Neural progenitor cell (in vitro differentiated cells): ENCODE data around the gene PWWP2A. TPM values are rescaled to one million over a fixed set of nuclear protein-coding genes. Genes with fewer than 3 reads are reported as not detected.
"Not testable (repeated sequence)": the region's sequence is repeated elsewhere in the genome, so short reads cannot be mapped to it uniquely, and the experiment has no call there.

Experiments
- DNase-seq: peaks from one replicate; pipeline ENCODE4 v3.0.0-alpha.2; 2016; ENCODE audit warnings: low spot score
- H2AFZ ChIP-seq: fragments of 200-600 bp; sonication (generic); replicated peaks from 2 replicates; pipeline ENCODE4 v1.6.1; 2016; ENCODE audit warnings: antibody characterized with exemption
- H3F3A ChIP-seq: fragments of 200-600 bp; sonication (generic); 2 replicates; pipeline ENCODE4 v1.6.1; 2016; ENCODE audit warnings: antibody characterized with exemption, low read depth
- H3K27ac ChIP-seq: fragments of 200-600 bp; sonication (generic); 2 replicates; pipeline ENCODE4 v1.5.1; 2016; ENCODE audit warnings: mild to moderate bottlenecking
- H3K27me3 ChIP-seq: fragments of 200-600 bp; sonication (generic); 2 replicates; pipeline ENCODE4 v1.6.1; 2016; ENCODE audit warnings: mild to moderate bottlenecking, moderate library complexity
- H3K36me3 ChIP-seq: fragments of 200-600 bp; sonication (generic); 2 replicates; pipeline ENCODE4 v1.5.1; 2016
- H3K4me1 ChIP-seq: fragments of 200-600 bp; sonication (generic); 2 replicates; pipeline ENCODE4 v1.6.1; 2016; ENCODE audit warnings: mixed run types
- H3K4me2 ChIP-seq: fragments of 200-600 bp; sonication (generic); 2 replicates; pipeline ENCODE4 v1.6.1; 2016
- H3K4me3 ChIP-seq: fragments of 200-600 bp; sonication (generic); 2 replicates; pipeline ENCODE4 v1.5.1; 2016
- H3K79me2 ChIP-seq: fragments of 200-600 bp; sonication (generic); 2 replicates; pipeline ENCODE4 v1.6.1; 2016; ENCODE audit warnings: low read depth
- H3K9ac ChIP-seq: fragments of 200-600 bp; sonication (generic); 2 replicates; pipeline ENCODE4 v1.6.1; 2016
- H3K9me3 ChIP-seq: fragments of 200-600 bp; sonication (generic); 2 replicates; pipeline ENCODE4 v1.5.1; 2016; ENCODE audit warnings: low read depth
- H4K20me1 ChIP-seq: fragments of 200-600 bp; sonication (generic); 2 replicates; pipeline ENCODE4 v1.6.1; 2016; ENCODE audit warnings: low read depth
- H3K27ac Mint-ChIP-seq: 3 replicates; pipeline ENCODE4 v1.8.0; 2021; ENCODE audit warnings: mixed read lengths
- H3K27me3 Mint-ChIP-seq: 2 replicates; pipeline ENCODE4 v1.8.0; 2022; ENCODE audit warnings: low read depth, mild to moderate bottlenecking, inconsistent platforms, moderate library complexity, mixed read lengths; ENCODE audit not compliant: insufficient read depth
- H3K36me3 Mint-ChIP-seq: 3 replicates; pipeline ENCODE4 v1.8.0; 2021; ENCODE audit warnings: mixed read lengths
- H3K4me1 Mint-ChIP-seq: 3 replicates; pipeline ENCODE4 v1.8.0; 2021; ENCODE audit warnings: mixed read lengths
- H3K4me3 Mint-ChIP-seq: 3 replicates; pipeline ENCODE4 v1.8.0; 2021; ENCODE audit warnings: mild to moderate bottlenecking, moderate library complexity, mixed read lengths
- H3K9me3 Mint-ChIP-seq: 3 replicates; pipeline ENCODE4 v1.8.0; 2020; ENCODE audit warnings: mixed read lengths
- CTCF ChIP-seq: fragments of 200-600 bp; sonication (generic); IDR thresholded peaks from 2 replicates; pipeline ENCODE4 v1.5.1; 2017; ENCODE audit warnings: antibody characterized with exemption, mild to moderate bottlenecking
- EZH2 ChIP-seq: fragments of 200-600 bp; sonication (generic); IDR thresholded peaks from 2 replicates; pipeline ENCODE4 v1.6.1; 2017; ENCODE audit warnings: antibody characterized with exemption, mild to moderate bottlenecking, moderate library complexity
- EZH2phosphoT487 ChIP-seq: fragments of 200-600 bp; sonication (generic); IDR thresholded peaks from 2 replicates; pipeline ENCODE4 v1.6.1; 2017; ENCODE audit warnings: antibody characterized with exemption
- total RNA-seq: library from RNA; depleted of rRNA; stranded (reverse); fragments of >200 nt; gene quantifications from 2 replicates; pipeline ENCODE4 v1.2.3, GENCODE V29; 2015; ENCODE audit warnings: low replicate concordance

The PWWP2A gene
- total RNA-seq, 1 donor from 2014 or later, result 49.0 TPM

GRCh38 chr5:160161626-160162025 is 42.4 kb upstream of the PWWP2A start:
- peaks cover 33% of the 10 kb centered on the region for H3K4me1 ChIP-seq
- no peak overlapping the region for H3K27ac ChIP-seq
- no peak overlapping the region for H3K4me2 ChIP-seq
- DNase-seq, result no peak
- H3K36me3 Mint-ChIP-seq, result no peaks in the 10 kb centered on the region
- no peaks in the 10 kb centered on the region for H3K36me3 ChIP-seq
- H3K4me1 Mint-ChIP-seq, result peaks cover 39% of the 10 kb centered on the region
- no peaks in the 10 kb centered on the region for H4K20me1 ChIP-seq
- H3K4me3 Mint-ChIP-seq, result no peak overlapping the region
- no peaks in the 10 kb centered on the region for H3K79me2 ChIP-seq
- H3K27ac Mint-ChIP-seq, result no peak overlapping the region
- no peaks in the 10 kb centered on the region for H3K27me3 ChIP-seq
- no peak overlapping the region for H3K9ac ChIP-seq
- no peaks in the 10 kb centered on the region for H3K9me3 Mint-ChIP-seq
- TF ChIP-seq EZH2phosphoT487 (no peak), CTCF (no peak), EZH2 (no peak)
- peaks cover 36% of the 10 kb centered on the region for H3F3A ChIP-seq
- H2AFZ ChIP-seq, result peak overlapping the region; percentile 31
- H3K4me3 ChIP-seq, result no peak overlapping the region
- peaks cover 2% of the 10 kb centered on the region for H3K27me3 Mint-ChIP-seq
- no peaks in the 10 kb centered on the region for H3K9me3 ChIP-seq

- not testable (repeated sequence) for H3K27ac Mint-ChIP-seq, DNase-seq, H3K9me3 Mint-ChIP-seq, H3K4me3 Mint-ChIP-seq, H3K36me3 Mint-ChIP-seq, H3K27me3 ChIP-seq, H3K27ac ChIP-seq, H3K9ac ChIP-seq, H3K9me3 ChIP-seq, H3K27me3 Mint-ChIP-seq, H3K36me3 ChIP-seq, H3K79me2 ChIP-seq, H3K4me3 ChIP-seq, H4K20me1 ChIP-seq
- Histone ChIP-seq H3K4me2 (peak overlapping the region; percentile 51), H3K4me1 (peaks cover 26% of the 10 kb centered on the region), H2AFZ (peak overlapping the region; percentile 22), H3F3A (peaks cover 29% of the 10 kb centered on the region)
- H3K4me1 Mint-ChIP-seq, result peaks cover 32% of the 10 kb centered on the region
Measured at GRCh38 chr5:160160875-160161274, 41.6 kb upstream of the PWWP2A start.

GRCh38 chr5:160159991-160160792 is 40.9 kb upstream of the PWWP2A start:
- H3K36me3 ChIP-seq, result no peaks in the 10 kb centered on the region
- Mint-ChIP-seq H3K27me3 (peaks cover 1% of the 10 kb centered on the region), H3K4me3 (no peak overlapping the region), H3K4me1 (peaks cover 25% of the 10 kb centered on the region), H3K27ac (peak overlapping the region; percentile 70), H3K36me3 (no peaks in the 10 kb centered on the region), H3K9me3 (no peaks in the 10 kb centered on the region)
- TF ChIP-seq EZH2phosphoT487 (no peak), EZH2 (no peak), CTCF (no peak)
- H3K27me3 ChIP-seq, result no peaks in the 10 kb centered on the region
- H3K9me3 ChIP-seq, result no peaks in the 10 kb centered on the region
- peak overlapping the region; percentile 51 for H3K4me2 ChIP-seq
- peaks cover 19% of the 10 kb centered on the region for H3K4me1 ChIP-seq
- peak overlapping the region; percentile 1 for H3K4me3 ChIP-seq
- H3K9ac ChIP-seq, result no peak overlapping the region
- no peaks in the 10 kb centered on the region for H4K20me1 ChIP-seq
- DNase-seq, result peak; percentile 76
- peaks cover 22% of the 10 kb centered on the region for H3F3A ChIP-seq
- H3K79me2 ChIP-seq, result no peaks in the 10 kb centered on the region
- peak overlapping the region; percentile 22 for H2AFZ ChIP-seq
- peak overlapping the region; percentile 14 for H3K27ac ChIP-seq

GRCh38 chr5:160158087-160158486 is 38.8 kb upstream of the PWWP2A start:
- H3K4me3 ChIP-seq, result no peak overlapping the region
- no peak overlapping the region for H3K4me2 ChIP-seq
- no peak for DNase-seq
- no peak overlapping the region for H3K27ac Mint-ChIP-seq
- no peaks in the 10 kb centered on the region for H3K9me3 ChIP-seq
- no peak overlapping the region for H3K4me3 Mint-ChIP-seq
- no peak overlapping the region for H3K9ac ChIP-seq
- TF ChIP-seq EZH2phosphoT487 (no peak), CTCF (no peak), EZH2 (no peak)
- peaks cover 18% of the 10 kb centered on the region for H3K4me1 Mint-ChIP-seq
- H3K27me3 ChIP-seq, result no peaks in the 10 kb centered on the region
- no peaks in the 10 kb centered on the region for H4K20me1 ChIP-seq
- H2AFZ ChIP-seq, result no peak overlapping the region
- no peak overlapping the region for H3K27ac ChIP-seq
- H3K27me3 Mint-ChIP-seq, result no peaks in the 10 kb centered on the region
- H3F3A ChIP-seq, result peaks cover 15% of the 10 kb centered on the region
- peaks cover 16% of the 10 kb centered on the region for H3K4me1 ChIP-seq
- H3K79me2 ChIP-seq, result no peaks in the 10 kb centered on the region
- no peaks in the 10 kb centered on the region for H3K9me3 Mint-ChIP-seq
- H3K36me3 Mint-ChIP-seq, result no peaks in the 10 kb centered on the region
- no peaks in the 10 kb centered on the region for H3K36me3 ChIP-seq
